ENCODE measurements around the gene TBC1D1.
"Not testable (repeated sequence)": the region's sequence is repeated elsewhere in the genome, so short reads cannot be mapped to it uniquely, and the experiment has no call there.

Gene TBC1D1

DNA sequence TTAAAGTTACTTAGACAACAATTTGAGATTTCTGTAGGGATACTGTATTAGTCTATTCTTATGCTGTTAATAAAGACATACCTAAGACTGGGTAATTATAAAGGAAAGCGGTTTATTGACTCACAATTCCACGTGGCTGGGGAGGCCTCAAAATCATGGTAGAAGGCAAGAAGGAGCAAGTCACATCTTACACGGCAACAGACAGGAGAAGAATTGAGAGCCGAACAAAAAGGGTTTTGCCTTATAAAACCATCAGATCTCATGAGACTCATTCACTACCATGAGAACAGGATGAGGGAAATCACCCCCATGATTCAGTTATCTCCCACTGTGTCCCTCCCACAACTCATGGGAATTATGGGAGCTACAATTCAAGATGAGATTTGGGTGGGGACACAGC is 80.3 kb downstream of the TBC1D1 start:
- TF ChIP-seq, protein P1, sequence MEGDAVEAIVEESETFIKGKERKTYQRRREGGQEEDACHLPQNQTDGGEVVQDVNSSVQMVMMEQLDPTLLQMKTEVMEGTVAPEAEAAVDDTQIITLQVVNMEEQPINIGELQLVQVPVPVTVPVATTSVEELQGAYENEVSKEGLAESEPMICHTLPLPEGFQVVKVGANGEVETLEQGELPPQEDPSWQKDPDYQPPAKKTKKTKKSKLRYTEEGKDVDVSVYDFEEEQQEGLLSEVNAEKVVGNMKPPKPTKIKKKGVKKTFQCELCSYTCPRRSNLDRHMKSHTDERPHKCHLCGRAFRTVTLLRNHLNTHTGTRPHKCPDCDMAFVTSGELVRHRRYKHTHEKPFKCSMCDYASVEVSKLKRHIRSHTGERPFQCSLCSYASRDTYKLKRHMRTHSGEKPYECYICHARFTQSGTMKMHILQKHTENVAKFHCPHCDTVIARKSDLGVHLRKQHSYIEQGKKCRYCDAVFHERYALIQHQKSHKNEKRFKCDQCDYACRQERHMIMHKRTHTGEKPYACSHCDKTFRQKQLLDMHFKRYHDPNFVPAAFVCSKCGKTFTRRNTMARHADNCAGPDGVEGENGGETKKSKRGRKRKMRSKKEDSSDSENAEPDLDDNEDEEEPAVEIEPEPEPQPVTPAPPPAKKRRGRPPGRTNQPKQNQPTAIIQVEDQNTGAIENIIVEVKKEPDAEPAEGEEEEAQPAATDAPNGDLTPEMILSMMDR (IDR thresholded peaks at IDR 0.05), result no peak
- Histone ChIP-seq H3K4me1 (no peaks in the 10 kb centered on the region), H3K9ac (no peak overlapping the region), H3K27me3 (ENCODE audit: control insufficient read depth, insufficient read depth, low read length) (no peaks in the 10 kb centered on the region), H3K4me2 (ENCODE audit: low read length) (no peak overlapping the region), H3K9me3 (ENCODE audit: control insufficient read depth, low read length) (no peaks in the 10 kb centered on the region), H3K36me3 (ENCODE audit: control insufficient read depth, insufficient read depth, low read length) (no peaks in the 10 kb centered on the region), H3K79me2 (no peaks in the 10 kb centered on the region), H3K27ac (no peak overlapping the region), H3K4me3 (ENCODE audit: low read depth, low read length) (no peak overlapping the region), H2AFZ (no peak overlapping the region)

DNA sequence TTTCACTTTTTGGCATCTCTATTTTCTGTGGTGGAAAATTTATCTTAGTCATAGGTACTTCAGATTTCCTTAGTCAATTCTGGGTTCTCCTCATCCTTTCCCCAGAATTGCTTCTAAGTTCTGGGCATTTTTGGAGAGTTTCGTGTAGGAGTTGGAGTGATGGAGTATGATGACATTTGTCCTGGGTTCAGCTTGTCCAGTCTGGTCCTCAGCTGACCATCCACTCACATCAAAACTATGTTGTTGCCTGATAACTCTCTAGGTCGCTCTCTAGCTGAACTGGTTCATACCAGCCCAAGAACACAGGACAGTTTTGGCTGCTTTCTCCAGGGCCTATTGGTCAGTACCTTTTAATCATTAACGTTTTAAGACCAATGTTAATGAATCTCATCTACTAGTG is 82.6 kb downstream of the TBC1D1 start:
- Histone ChIP-seq H3K36me3 (ENCODE audit: control insufficient read depth, insufficient read depth, low read length) (no peaks in the 10 kb centered on the region), H3K4me3 (ENCODE audit: low read depth, low read length) (no peak overlapping the region), H3K9ac (no peak overlapping the region), H3K4me1 (no peaks in the 10 kb centered on the region), H3K9me3 (ENCODE audit: control insufficient read depth, low read length) (no peaks in the 10 kb centered on the region), H3K27ac (no peak overlapping the region), H3K79me2 (no peaks in the 10 kb centered on the region), H3K27me3 (ENCODE audit: control insufficient read depth, insufficient read depth, low read length) (no peaks in the 10 kb centered on the region), H2AFZ (no peak overlapping the region), H3K4me2 (ENCODE audit: low read length) (no peak overlapping the region)
- TF ChIP-seq, protein P1 (IDR thresholded peaks at IDR 0.05), result no peak

DNA sequence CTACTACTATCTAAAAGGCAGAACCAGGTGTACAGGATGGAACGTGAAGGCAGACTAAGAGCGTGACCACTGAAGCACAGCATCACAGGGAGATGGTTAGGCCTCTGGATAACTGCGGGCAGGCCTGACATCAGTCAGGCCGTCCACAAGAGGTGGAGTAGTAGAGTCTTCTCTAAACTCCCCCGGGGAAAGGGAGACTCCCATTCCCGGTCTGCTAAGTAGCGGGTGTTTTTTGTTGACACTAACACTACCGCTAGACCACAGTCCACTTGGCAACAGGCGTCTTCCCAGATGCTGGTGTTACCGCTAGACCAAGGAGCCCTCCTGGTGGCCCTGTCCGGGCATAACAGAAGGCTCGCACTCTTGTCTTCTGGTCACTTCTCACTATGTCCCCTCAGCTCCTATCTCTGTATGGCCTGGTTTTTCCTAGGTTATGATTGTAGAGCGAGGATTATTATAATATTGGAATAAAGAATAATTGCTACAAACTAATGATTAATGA is 84.5 kb downstream of the TBC1D1 start:
- not testable (repeated sequence) for H3K36me3 ChIP-seq (ENCODE audit: control insufficient read depth, insufficient read depth, low read length)

DNA sequence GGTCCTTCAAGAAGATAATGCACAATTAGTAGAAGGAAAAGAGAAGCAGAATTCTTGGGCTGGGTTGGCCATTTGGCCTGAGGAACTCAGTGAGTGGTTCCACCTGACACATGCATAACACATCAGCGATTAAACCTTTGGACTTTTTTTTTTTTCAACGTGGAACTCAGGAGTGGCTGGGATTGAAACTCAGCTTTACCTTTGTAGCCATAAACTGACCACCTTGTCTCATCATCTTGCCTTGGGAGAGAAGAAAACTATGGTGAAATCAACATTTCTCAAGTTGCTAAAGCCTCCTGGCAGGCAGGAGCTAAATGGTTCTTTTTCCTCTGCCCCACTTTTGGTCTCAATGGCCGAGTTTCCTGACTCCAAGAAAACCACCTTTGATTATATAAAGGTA is 85.6 kb downstream of the TBC1D1 start:
- Histone ChIP-seq H2AFZ (peak overlapping the region; percentile 73), H3K4me2 (ENCODE audit: low read length) (peak overlapping the region; percentile 44), H3K9me3 (ENCODE audit: control insufficient read depth, low read length) (no peaks in the 10 kb centered on the region), H3K4me3 (ENCODE audit: low read depth, low read length) (peak overlapping the region; percentile 14), H3K9ac (peak overlapping the region; percentile 35), H3K27me3 (ENCODE audit: control insufficient read depth, insufficient read depth, low read length) (no peaks in the 10 kb centered on the region), H3K36me3 (ENCODE audit: control insufficient read depth, insufficient read depth, low read length) (no peaks in the 10 kb centered on the region), H3K27ac (peak overlapping the region; percentile 91), H3K4me1 (peaks cover 10% of the 10 kb centered on the region), H3K79me2 (peaks cover 26% of the 10 kb centered on the region)
- TF ChIP-seq, protein P1 (IDR thresholded peaks at IDR 0.05), result no peak

More for the DNA sequence above, 84.5 kb downstream of the TBC1D1 start:
- not testable (repeated sequence) for H3K27me3 ChIP-seq (ENCODE audit: control insufficient read depth, insufficient read depth, low read length); H2AFZ ChIP-seq; H3K9ac ChIP-seq; H3K4me1 ChIP-seq; H3K4me2 ChIP-seq (ENCODE audit: low read length); H3K27ac ChIP-seq; H3K4me3 ChIP-seq (ENCODE audit: low read depth, low read length); H3K9me3 ChIP-seq (ENCODE audit: control insufficient read depth, low read length)
- H3K79me2 ChIP-seq, result peaks cover 16% of the 10 kb centered on the region

DNA sequence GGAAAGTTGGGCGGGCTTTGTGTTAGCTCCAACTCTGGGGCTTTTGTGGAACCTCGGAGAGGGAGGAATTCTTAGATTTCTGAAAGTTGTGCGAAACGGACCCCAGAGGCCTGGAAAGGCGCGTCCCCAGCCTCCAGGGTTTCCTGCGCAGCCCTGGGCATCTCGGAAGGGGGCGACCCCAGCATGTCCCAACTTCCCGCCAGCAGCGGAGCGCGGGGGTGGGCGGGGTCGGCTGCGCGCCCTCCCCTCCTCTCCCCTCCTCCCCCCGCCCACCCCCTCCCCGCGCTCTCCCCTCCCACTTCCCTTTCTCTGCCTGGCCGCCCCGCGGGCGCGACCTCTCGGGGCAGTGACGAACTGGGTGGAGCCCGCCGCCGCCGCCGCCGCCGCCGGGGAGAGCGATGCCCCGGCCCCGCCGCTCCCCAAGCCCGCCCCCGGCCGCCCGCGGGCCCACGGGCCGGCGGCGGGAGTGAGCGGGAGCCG is 86.1 kb downstream of the TBC1D1 start:
- Histone ChIP-seq H2AFZ (peak overlapping the region; percentile 73), H3K9ac (peak overlapping the region; percentile 35), H3K4me2 (ENCODE audit: low read length) (peak overlapping the region; percentile 94), H3K9me3 (ENCODE audit: control insufficient read depth, low read length) (no peaks in the 10 kb centered on the region), H3K79me2 (peaks cover 26% of the 10 kb centered on the region), H3K27me3 (ENCODE audit: control insufficient read depth, insufficient read depth, low read length) (no peaks in the 10 kb centered on the region), H3K36me3 (ENCODE audit: control insufficient read depth, insufficient read depth, low read length) (no peaks in the 10 kb centered on the region), H3K4me1 (peaks cover 16% of the 10 kb centered on the region), H3K4me3 (ENCODE audit: low read depth, low read length) (peak overlapping the region; percentile 88), H3K27ac (peak overlapping the region; percentile 93)
- TF ChIP-seq, protein P1 (IDR thresholded peaks at IDR 0.05), result no peak

Measured in parathyroid adenoma (tissue), 2 donors.